PC-3 (cell line): ENCODE measurements around the gene BCKDHB.

Experiments
- EZH2 ChIP-seq: fragments of 300-600 bp; sonication (generic); IDR thresholded peaks from one replicate; pipeline ENCODE4 v1.6.1; 2017; ENCODE audit warnings: antibody characterized with exemption, mild to moderate bottlenecking, low read length; ENCODE audit not compliant: unreplicated experiment
- EZH2phosphoT487 ChIP-seq: fragments of 300-600 bp; sonication (generic); IDR thresholded peaks from 2 replicates; pipeline ENCODE4 v1.6.1; 2018; ENCODE audit warnings: mild to moderate bottlenecking, antibody characterized with exemption, low read length, borderline replicate concordance
- TF ChIP-seq, protein P1 (sequence below): fragments of 300-600 bp; sonication (generic); conservative IDR thresholded peaks from 2 replicates; pipeline ENCODE4 v1.5.1; 2017; ENCODE audit warnings: antibody characterized with exemption, low read depth, mild to moderate bottlenecking, low read length

DNA sequence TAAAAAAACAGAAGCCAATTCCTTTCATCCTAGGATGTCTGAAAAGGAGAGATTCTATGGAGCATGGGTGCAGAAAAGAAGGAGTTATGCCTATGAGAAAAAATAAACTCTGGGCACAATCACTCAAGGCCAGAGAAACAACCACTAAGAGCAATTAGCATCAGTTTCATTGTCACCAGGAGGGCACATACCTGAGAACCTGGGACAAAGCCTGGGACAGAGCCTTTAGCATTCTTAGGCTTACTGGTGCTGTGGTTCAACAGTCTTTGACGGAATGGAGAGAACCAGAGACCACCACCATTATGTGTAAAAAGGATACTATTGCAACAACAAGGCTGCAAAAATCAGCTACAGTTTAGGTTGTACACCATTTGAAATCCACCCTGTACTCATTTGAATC lies 29.4 kb upstream of the BCKDHB start:
- TF ChIP-seq, protein P1, sequence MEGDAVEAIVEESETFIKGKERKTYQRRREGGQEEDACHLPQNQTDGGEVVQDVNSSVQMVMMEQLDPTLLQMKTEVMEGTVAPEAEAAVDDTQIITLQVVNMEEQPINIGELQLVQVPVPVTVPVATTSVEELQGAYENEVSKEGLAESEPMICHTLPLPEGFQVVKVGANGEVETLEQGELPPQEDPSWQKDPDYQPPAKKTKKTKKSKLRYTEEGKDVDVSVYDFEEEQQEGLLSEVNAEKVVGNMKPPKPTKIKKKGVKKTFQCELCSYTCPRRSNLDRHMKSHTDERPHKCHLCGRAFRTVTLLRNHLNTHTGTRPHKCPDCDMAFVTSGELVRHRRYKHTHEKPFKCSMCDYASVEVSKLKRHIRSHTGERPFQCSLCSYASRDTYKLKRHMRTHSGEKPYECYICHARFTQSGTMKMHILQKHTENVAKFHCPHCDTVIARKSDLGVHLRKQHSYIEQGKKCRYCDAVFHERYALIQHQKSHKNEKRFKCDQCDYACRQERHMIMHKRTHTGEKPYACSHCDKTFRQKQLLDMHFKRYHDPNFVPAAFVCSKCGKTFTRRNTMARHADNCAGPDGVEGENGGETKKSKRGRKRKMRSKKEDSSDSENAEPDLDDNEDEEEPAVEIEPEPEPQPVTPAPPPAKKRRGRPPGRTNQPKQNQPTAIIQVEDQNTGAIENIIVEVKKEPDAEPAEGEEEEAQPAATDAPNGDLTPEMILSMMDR: no peak
- TF ChIP-seq EZH2: no peak
- TF ChIP-seq EZH2phosphoT487: no peak
